ENCODE data around the gene ARSI.

GRCh38 chr5:150349681-150350275 is 47.1 kb upstream of the ARSI start:
- TF ChIP-seq RARB (CRISPR knock-in tag; IDR thresholded peaks at IDR 0.05) (no peak), ZNF8 (CRISPR knock-in tag; IDR thresholded peaks at IDR 0.05) (no peak), PPARA (CRISPR knock-in tag; IDR thresholded peaks at IDR 0.05; ENCODE audit: borderline replicate concordance) (no peak), PATZ1 (CRISPR knock-in tag; IDR thresholded peaks at IDR 0.05; ENCODE audit: borderline replicate concordance) (no peak), CSRNP3 (CRISPR knock-in tag; IDR thresholded peaks at IDR 0.05) (no peak), GLIS3 (CRISPR knock-in tag; IDR thresholded peaks at IDR 0.05) (no peak)
